NCI-H2196 treated with DMSO at 0.1 percent for 48 hours (cell line): Measurements from ENCODE around the gene HOXC12.

Experiments used
- DNase-seq: peaks from one replicate; lab custom pipeline; 2025; ENCODE audit not compliant: unreplicated experiment; lab: John Stamatoyannopoulos, UW

The HOXC12 gene

GRCh38 chr12:54006559-54007220 is 52.0 kb downstream of the HOXC12 start:
- DNase-seq: no peak

GRCh38 chr12:54007538-54008259 is 53.0 kb downstream of the HOXC12 start:
- no peak for DNase-seq

- DNase-seq: no peak
Observed at GRCh38 chr12:54008260-54008552, 53.5 kb downstream of the HOXC12 start.
